ENCODE measurements around the gene SLC26A11.

Gene SLC26A11

DNA sequence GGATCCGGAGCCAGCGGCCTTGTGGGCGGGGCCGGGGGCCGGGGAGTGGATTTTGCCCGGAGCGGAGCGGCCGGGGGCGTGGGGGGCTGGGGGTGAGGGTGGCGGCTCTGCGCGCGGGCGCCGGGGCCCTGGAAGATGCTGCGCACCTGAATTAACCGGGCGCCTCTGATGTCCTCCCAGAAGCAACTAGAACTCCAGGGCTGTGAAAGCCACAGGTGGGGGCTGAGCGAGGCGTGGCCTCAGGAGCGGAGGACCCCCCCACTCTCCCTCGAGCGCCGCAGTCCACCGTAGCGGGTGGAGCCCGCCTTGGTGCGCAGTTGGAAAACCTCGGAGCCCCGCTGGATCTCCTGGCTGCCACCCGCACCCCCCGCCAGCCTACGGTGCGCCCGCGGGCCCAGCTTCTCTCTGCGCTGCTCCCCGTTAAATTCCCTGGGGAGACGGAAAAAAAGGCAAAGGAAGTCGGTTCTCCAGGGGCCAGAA lies 549 bp downstream of the SLC26A11 start:
- Histone ChIP-seq H3K4me1 (ENCODE audit: control insufficient read depth, low read length) (peaks cover 19% of the 10 kb centered on the region), H3K4me3 (ENCODE audit: low read length) (no peak overlapping the region), H3K79me2 (ENCODE audit: control insufficient read depth, low read length) (no peaks in the 10 kb centered on the region), H4K20me1 (ENCODE audit: control insufficient read depth, insufficient read depth, low read depth, low read length) (0 out of 2 replicates have a peak, but pooled peaks cover 6% of the 10 kb centered on the region), H3K9me2 (replicated peaks; ENCODE audit: control insufficient read depth, low read length) (no peaks in the 10 kb centered on the region), H3K27ac (ENCODE audit: low read depth, low read length) (no peak overlapping the region), H3K36me3 (ENCODE audit: control insufficient read depth, low read length) (no peaks in the 10 kb centered on the region), H3K9me3 (ENCODE audit: control insufficient read depth, insufficient read depth, low read length) (no peaks in the 10 kb centered on the region), H3F3A (ENCODE audit: control insufficient read depth, insufficient read depth) (no peaks in the 10 kb centered on the region), H3K27me3 (ENCODE audit: control insufficient read depth, low read length) (peaks cover 17% of the 10 kb centered on the region), H3K4me2 (ENCODE audit: low read length) (no peak overlapping the region)
- TF ChIP-seq, protein P1, sequence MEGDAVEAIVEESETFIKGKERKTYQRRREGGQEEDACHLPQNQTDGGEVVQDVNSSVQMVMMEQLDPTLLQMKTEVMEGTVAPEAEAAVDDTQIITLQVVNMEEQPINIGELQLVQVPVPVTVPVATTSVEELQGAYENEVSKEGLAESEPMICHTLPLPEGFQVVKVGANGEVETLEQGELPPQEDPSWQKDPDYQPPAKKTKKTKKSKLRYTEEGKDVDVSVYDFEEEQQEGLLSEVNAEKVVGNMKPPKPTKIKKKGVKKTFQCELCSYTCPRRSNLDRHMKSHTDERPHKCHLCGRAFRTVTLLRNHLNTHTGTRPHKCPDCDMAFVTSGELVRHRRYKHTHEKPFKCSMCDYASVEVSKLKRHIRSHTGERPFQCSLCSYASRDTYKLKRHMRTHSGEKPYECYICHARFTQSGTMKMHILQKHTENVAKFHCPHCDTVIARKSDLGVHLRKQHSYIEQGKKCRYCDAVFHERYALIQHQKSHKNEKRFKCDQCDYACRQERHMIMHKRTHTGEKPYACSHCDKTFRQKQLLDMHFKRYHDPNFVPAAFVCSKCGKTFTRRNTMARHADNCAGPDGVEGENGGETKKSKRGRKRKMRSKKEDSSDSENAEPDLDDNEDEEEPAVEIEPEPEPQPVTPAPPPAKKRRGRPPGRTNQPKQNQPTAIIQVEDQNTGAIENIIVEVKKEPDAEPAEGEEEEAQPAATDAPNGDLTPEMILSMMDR (IDR thresholded peaks at IDR 0.05; ENCODE audit: low read depth, low read length, poor library complexity, severe bottlenecking) = no peak
- no peak for TF ChIP-seq EZH2phosphoT487 (IDR thresholded peaks at IDR 0.05; ENCODE audit: borderline replicate concordance, low read length)

DNA sequence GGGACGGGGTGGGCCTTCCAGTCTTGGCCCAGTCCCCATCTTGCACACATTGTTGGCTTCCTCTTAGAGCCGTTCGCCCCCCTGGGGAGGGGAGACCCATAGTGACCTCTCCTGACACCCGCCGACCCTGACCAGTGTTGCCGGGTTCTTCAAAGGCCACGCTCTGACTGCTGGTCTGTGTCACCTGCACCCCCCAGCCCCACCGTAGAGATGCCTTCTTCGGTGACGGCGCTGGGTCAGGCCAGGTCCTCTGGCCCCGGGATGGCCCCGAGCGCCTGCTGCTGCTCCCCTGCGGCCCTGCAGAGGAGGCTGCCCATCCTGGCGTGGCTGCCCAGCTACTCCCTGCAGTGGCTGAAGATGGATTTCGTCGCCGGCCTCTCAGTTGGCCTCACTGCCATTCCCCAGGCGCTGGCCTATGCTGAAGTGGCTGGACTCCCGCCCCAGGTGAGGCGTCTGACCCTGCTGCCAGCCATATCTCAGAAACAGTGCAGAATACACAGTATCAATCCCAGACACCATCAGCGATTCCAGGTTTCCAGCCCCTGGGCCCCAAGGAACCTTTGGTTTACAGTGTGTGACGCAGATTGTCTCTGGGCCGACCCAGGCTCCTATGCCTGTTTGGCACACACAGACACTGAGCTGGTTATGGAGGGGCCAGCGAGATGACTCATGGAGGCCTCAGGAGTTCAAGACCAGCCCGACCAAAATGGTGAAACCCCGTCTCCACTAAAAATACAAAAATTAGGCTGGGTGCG lies 1.3 kb downstream of the SLC26A11 start:
- no peaks in the 10 kb centered on the region for H3K79me2 ChIP-seq (ENCODE audit: control insufficient read depth, low read length)
- H3K4me3 ChIP-seq (ENCODE audit: low read length) = no peak overlapping the region
- H3K27me3 ChIP-seq (ENCODE audit: control insufficient read depth, low read length) = peaks cover 17% of the 10 kb centered on the region
- H3K4me2 ChIP-seq (ENCODE audit: low read length) = no peak overlapping the region
- TF ChIP-seq EZH2phosphoT487 (IDR thresholded peaks at IDR 0.05; ENCODE audit: borderline replicate concordance, low read length) = no peak
- TF ChIP-seq, protein P1 (IDR thresholded peaks at IDR 0.05; ENCODE audit: low read depth, low read length, poor library complexity, severe bottlenecking) = no peak
- no peaks in the 10 kb centered on the region for H3K36me3 ChIP-seq (ENCODE audit: control insufficient read depth, low read length)
- 0 out of 2 replicates have a peak, but pooled peaks cover 6% of the 10 kb centered on the region for H4K20me1 ChIP-seq (ENCODE audit: control insufficient read depth, insufficient read depth, low read depth, low read length)
- H3K9me3 ChIP-seq (ENCODE audit: control insufficient read depth, insufficient read depth, low read length) = no peaks in the 10 kb centered on the region
- peaks cover 19% of the 10 kb centered on the region for H3K4me1 ChIP-seq (ENCODE audit: control insufficient read depth, low read length)
- H3K27ac ChIP-seq (ENCODE audit: low read depth, low read length) = no peak overlapping the region
- H3K9me2 ChIP-seq (replicated peaks; ENCODE audit: control insufficient read depth, low read length) = no peaks in the 10 kb centered on the region
- no peaks in the 10 kb centered on the region for H3F3A ChIP-seq (ENCODE audit: control insufficient read depth, insufficient read depth)

DNA sequence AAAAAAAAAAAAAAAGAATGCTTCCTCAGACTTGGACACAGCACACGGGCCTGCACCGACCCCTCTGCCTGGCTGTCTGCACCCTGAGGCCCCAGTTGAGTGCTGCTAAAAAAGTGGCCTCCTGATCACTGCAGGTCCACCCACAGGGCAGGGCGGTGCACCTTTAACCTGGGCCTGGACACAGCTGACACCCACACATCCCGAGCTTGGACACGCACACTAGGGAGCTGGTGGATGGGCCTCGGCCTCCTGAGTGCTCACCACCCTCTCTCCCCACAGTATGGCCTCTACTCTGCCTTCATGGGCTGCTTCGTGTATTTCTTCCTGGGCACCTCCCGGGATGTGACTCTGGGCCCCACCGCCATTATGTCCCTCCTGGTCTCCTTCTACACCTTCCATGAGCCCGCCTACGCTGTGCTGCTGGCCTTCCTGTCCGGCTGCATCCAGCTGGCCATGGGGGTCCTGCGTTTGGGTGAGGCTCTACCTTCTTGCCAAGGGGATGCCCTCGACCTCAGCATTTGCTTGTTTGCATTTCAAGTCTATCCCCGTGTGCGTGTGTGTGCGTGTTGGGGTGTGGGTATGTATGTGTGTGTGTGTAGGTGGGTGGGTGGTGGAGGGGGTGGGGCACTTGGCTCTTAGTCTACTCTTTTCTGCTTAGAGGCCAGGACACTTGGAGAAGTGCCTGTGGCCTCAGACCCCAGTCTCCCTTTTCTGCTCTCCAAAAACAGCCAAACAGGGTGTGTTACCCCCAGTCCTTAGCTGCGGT lies 2.3 kb downstream of the SLC26A11 start:
- H3K79me2 ChIP-seq (ENCODE audit: control insufficient read depth, low read length) = no peaks in the 10 kb centered on the region
- no peak overlapping the region for H3K4me3 ChIP-seq (ENCODE audit: low read length)
- H3K36me3 ChIP-seq (ENCODE audit: control insufficient read depth, low read length) = no peaks in the 10 kb centered on the region
- no peak for TF ChIP-seq EZH2phosphoT487 (IDR thresholded peaks at IDR 0.05; ENCODE audit: borderline replicate concordance, low read length)
- TF ChIP-seq, protein P1 (IDR thresholded peaks at IDR 0.05; ENCODE audit: low read depth, low read length, poor library complexity, severe bottlenecking) = no peak
- no peak overlapping the region for H3K4me2 ChIP-seq (ENCODE audit: low read length)
- H3F3A ChIP-seq (ENCODE audit: control insufficient read depth, insufficient read depth) = no peaks in the 10 kb centered on the region
- H4K20me1 ChIP-seq (ENCODE audit: control insufficient read depth, insufficient read depth, low read depth, low read length) = 0 out of 2 replicates have a peak, but pooled peaks cover 6% of the 10 kb centered on the region
- H3K27ac ChIP-seq (ENCODE audit: low read depth, low read length) = no peak overlapping the region
- peaks cover 19% of the 10 kb centered on the region for H3K4me1 ChIP-seq (ENCODE audit: control insufficient read depth, low read length)
- H3K9me2 ChIP-seq (replicated peaks; ENCODE audit: control insufficient read depth, low read length) = no peaks in the 10 kb centered on the region
- peaks cover 17% of the 10 kb centered on the region for H3K27me3 ChIP-seq (ENCODE audit: control insufficient read depth, low read length)
- H3K9me3 ChIP-seq (ENCODE audit: control insufficient read depth, insufficient read depth, low read length) = no peaks in the 10 kb centered on the region

Data from DOHH2 (cell line).